HepG2 (cell line): ENCODE results near the gene PLXND1. TPM values are rescaled to one million over a fixed set of nuclear protein-coding genes. Genes with fewer than 3 reads are reported as not detected.

Experiments
- CSRNP1 ChIP-seq: sonication (generic); formaldehyde crosslinking; IDR thresholded peaks from 2 replicates; pipeline ENCODE4 v1.8.1; 2023; ENCODE audit warnings: mild to moderate bottlenecking, missing genetic modification reagents
- DZIP1 ChIP-seq: sonication (generic); formaldehyde crosslinking; IDR thresholded peaks from 2 replicates; pipeline ENCODE4 v1.5.0; 2020; ENCODE audit warnings: mild to moderate bottlenecking, missing genetic modification reagents
- EHMT2 ChIP-seq: fragments of 200-600 bp; sonication (generic); IDR thresholded peaks from 2 replicates; pipeline ENCODE4 v1.7.0; 2017; ENCODE audit warnings: antibody characterized with exemption, low read depth, low read length, borderline replicate concordance
- ELF3 ChIP-seq: IDR thresholded peaks from 2 replicates; pipeline ENCODE4 v1.6.1; 2016; ENCODE audit warnings: missing genetic modification reagents, missing compliant biosample characterization
- GTF2F1 ChIP-seq: fragments of 150-350 bp; IDR thresholded peaks from 2 replicates; pipeline ENCODE4 v1.6.1; 2014; ENCODE audit warnings: low read length
- IRF9 ChIP-seq: sonication (generic); formaldehyde crosslinking; IDR thresholded peaks from 2 replicates; pipeline ENCODE4 v1.8.0; 2022; ENCODE audit warnings: missing genetic modification reagents, mild to moderate bottlenecking, borderline replicate concordance
- LRRFIP1 ChIP-seq: sonication (generic); formaldehyde crosslinking; conservative IDR thresholded peaks from 2 replicates; pipeline ENCODE4 v1.4.0; 2020; ENCODE audit warnings: missing genetic modification reagents
- MYPOP ChIP-seq: sonication (generic); formaldehyde crosslinking; IDR thresholded peaks from 2 replicates; pipeline ENCODE4 v1.8.1; 2023; ENCODE audit warnings: mild to moderate bottlenecking, moderate library complexity, missing genetic modification reagents
- PAF1 ChIP-seq: IDR thresholded peaks from 2 replicates; pipeline ENCODE4 v1.6.1; 2016; ENCODE audit warnings: missing genetic modification reagents, missing compliant biosample characterization
- REST ChIP-seq, 2 experiments: IDR thresholded peaks; 2 replicates each; pipeline ENCODE4 v1.6.1; 2011 to 2012; ENCODE audit warnings: low read length in 2 of 2, borderline replicate concordance in 1 of 2, low read depth in 1 of 2, mild to moderate bottlenecking in 1 of 2, moderate library complexity in 1 of 2
- TFAP4 ChIP-seq: sonication (generic); IDR thresholded peaks from 2 replicates; pipeline ENCODE4 v1.6.1; 2016; ENCODE audit warnings: low read depth, borderline replicate concordance
- TRIM24 ChIP-seq: sonication (generic); formaldehyde crosslinking; IDR thresholded peaks from 2 replicates; pipeline ENCODE4 v1.8.0; 2022; ENCODE audit warnings: mild to moderate bottlenecking, missing genetic modification reagents
- ZFX ChIP-seq: sonication (generic); formaldehyde crosslinking; IDR thresholded peaks from 2 replicates; pipeline ENCODE4 v1.4.0; 2020; ENCODE audit warnings: mild to moderate bottlenecking, low read depth, missing genetic modification reagents, moderate library complexity
- ZNF367 ChIP-seq: sonication (generic); formaldehyde crosslinking; IDR thresholded peaks from 2 replicates; pipeline ENCODE4 v1.4.0; 2020; ENCODE audit warnings: missing genetic modification reagents, borderline replicate concordance
- polyA plus RNA-seq, 8 experiments: library from polyadenylated mRNA; depleted of rRNA in 3 of 8; stranded (reverse) in 7 of 8; unstranded in 1 of 8; fragments of >200 nt; fragmentation: Illumina TruSeq in 4 of 8; extraction: Trizol in 4 of 8; gene quantifications; 2 replicates each; pipeline versions ENCODE4 v1.2.1 to v1.2.3, GENCODE V29; 2011 to 2016; ENCODE audit warnings: low read depth in 4 of 8, missing spikeins in 1 of 8, mixed read lengths in 1 of 8; ENCODE audit not compliant: insufficient read depth in 1 of 8
- total RNA-seq, 5 experiments: library from RNA; depleted of rRNA; stranded (reverse); fragments of >200 nt; fragmentation: Illumina TruSeq; extraction: Trizol; gene quantifications; 2 replicates each; pipeline ENCODE4 v1.2.3, GENCODE V29; 2016; ENCODE audit warnings: low read depth in 1 of 5

The PLXND1 gene
- total and polyA plus RNA-seq, 2 of the 13 experiments (the other 11 are each of a cell fraction or from before 2014, with no cell fraction given), result 15.9 to 42.0 TPM

GRCh38 chr3:129534428-129535027 is 71.9 kb downstream of the PLXND1 start (continued):
- TF ChIP-seq TFAP4 (peak; percentile 24; the same call in 1 of the 2 replicates), GTF2F1 (no peak), IRF9 (CRISPR knock-in tag) (no peak), EHMT2 (no peak), REST (IDR thresholded peaks at IDR 0.05; ENCODE audit: borderline replicate concordance in 1 of 2, low read depth in 1 of 2, low read length in 2 of 2) (no peak), ZNF367 (no peak), PAF1 (CRISPR knock-in tag) (no peak), ZFX (CRISPR knock-in tag) (peak; percentile 35), MYPOP (CRISPR knock-in tag) (no peak), LRRFIP1 (CRISPR knock-in tag) (no peak), DZIP1 (CRISPR knock-in tag) (no peak), CSRNP1 (CRISPR knock-in tag) (no peak), ELF3 (no peak), TRIM24 (no peak)
